ENCODE measurements around the gene GPR31. TPM values are rescaled to one million over a fixed set of nuclear protein-coding genes. Genes with fewer than 3 reads are reported as not detected.

GPR31 gene
- total RNA-seq, 1 experiment from 2014 or later, result not detected

DNA sequence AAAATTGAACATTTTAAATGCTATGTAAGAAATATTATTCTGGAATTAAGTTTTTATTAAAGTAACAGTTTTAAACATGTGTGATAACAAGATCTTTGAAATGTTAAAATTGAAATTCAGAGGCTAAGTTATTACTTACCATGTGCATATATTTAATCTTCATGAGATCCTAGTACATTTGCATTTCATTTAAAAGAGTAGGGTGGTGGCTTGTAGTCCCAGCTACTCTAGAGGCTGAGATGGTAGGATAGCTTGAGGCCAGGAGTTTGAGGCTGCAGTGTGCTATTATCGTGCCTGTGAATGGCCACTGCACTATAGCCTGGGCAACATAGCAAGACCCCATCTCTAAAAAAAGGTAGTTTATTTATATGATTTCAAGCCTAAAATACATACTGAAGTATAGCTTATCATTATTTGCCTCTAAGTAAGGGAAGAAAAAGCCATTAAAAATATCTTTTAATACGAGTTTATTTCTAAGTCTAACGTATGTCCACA lies 31.9 kb downstream of the GPR31 start:
- no peaks in the 10 kb centered on the region for H4K20me1 ChIP-seq (ENCODE audit: low read length)
- no peak overlapping the region for H2AFZ ChIP-seq (ENCODE audit: low read length)
- BruUV-seq (replicated peaks), result no TSS peak
- H3K9ac ChIP-seq (ENCODE audit: low read length), result no peak overlapping the region
- no peak for DNase-seq
- H3K4me2 ChIP-seq (ENCODE audit: low read length), result no peak overlapping the region
- no peaks in the 10 kb centered on the region for H3K79me2 ChIP-seq (ENCODE audit: low read length)
- ATAC-seq, result no peak
- POLR2A ChIA-PET (ENCODE audit: unreplicated experiment), result no interaction called here
- peaks cover 42% of the 10 kb centered on the region for H3K27me3 ChIP-seq (ENCODE audit: low read length)
- CTCF ChIA-PET, result no interaction called here
- H3F3A ChIP-seq (ENCODE audit: low read length, unreplicated experiment), result no peaks in the 10 kb centered on the region
- no peaks in the 10 kb centered on the region for H3K9me2 ChIP-seq (replicated peaks; ENCODE audit: low read length)
- TF ChIP-seq EZH2phosphoT487 (IDR thresholded peaks at IDR 0.05; ENCODE audit: borderline replicate concordance, low read length), result no peak
- TF ChIP-seq, protein P1, sequence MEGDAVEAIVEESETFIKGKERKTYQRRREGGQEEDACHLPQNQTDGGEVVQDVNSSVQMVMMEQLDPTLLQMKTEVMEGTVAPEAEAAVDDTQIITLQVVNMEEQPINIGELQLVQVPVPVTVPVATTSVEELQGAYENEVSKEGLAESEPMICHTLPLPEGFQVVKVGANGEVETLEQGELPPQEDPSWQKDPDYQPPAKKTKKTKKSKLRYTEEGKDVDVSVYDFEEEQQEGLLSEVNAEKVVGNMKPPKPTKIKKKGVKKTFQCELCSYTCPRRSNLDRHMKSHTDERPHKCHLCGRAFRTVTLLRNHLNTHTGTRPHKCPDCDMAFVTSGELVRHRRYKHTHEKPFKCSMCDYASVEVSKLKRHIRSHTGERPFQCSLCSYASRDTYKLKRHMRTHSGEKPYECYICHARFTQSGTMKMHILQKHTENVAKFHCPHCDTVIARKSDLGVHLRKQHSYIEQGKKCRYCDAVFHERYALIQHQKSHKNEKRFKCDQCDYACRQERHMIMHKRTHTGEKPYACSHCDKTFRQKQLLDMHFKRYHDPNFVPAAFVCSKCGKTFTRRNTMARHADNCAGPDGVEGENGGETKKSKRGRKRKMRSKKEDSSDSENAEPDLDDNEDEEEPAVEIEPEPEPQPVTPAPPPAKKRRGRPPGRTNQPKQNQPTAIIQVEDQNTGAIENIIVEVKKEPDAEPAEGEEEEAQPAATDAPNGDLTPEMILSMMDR (conservative IDR thresholded peaks at IDR 0.05; ENCODE audit: low read depth, low read length), result no peak
- no peaks in the 10 kb centered on the region for H3K9me3 ChIP-seq (ENCODE audit: low read length)
- no peaks in the 10 kb centered on the region for H3K4me1 ChIP-seq (ENCODE audit: insufficient read depth, low read length)
- intact Hi-C loops (cut with micrococcal nuclease), result no loop called here
- H3K4me3 ChIP-seq (ENCODE audit: low read length), result no peak overlapping the region
- H3K27ac ChIP-seq (ENCODE audit: low read length), result no peak overlapping the region
- no peaks in the 10 kb centered on the region for H3K36me3 ChIP-seq (ENCODE audit: low read depth, low read length)

DNA sequence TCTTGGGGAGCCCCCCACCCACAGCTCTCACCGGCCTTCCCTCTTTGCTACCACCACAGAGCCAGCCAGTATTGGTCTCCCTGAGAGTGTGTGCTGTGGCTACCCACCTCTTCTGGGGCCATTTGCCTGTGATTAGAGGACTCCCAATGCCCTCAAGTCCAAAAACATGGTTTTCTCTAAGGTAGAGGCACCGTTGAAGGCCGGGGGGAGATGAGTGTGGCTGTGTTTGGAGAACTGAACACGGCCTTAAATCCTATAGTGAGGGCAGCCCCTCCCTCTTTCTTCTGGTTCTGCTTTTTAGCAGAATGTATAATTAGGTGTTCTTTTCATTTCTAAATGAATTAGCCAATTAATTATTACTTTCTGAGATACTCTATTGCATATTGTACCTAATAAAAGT lies 32.4 kb downstream of the GPR31 start:
- intact Hi-C loops (cut with micrococcal nuclease), result no loop called here
- Histone ChIP-seq H3K79me2 (ENCODE audit: low read length) (no peaks in the 10 kb centered on the region), H3K4me2 (ENCODE audit: low read length) (no peak overlapping the region), H3K27ac (ENCODE audit: low read length) (no peak overlapping the region), H3K27me3 (ENCODE audit: low read length) (peaks cover 42% of the 10 kb centered on the region), H3K9ac (ENCODE audit: low read length) (no peak overlapping the region), H3K9me2 (replicated peaks; ENCODE audit: low read length) (no peaks in the 10 kb centered on the region), H3K36me3 (ENCODE audit: low read depth, low read length) (no peaks in the 10 kb centered on the region), H3K4me1 (ENCODE audit: insufficient read depth, low read length) (no peaks in the 10 kb centered on the region), H3F3A (ENCODE audit: low read length, unreplicated experiment) (no peaks in the 10 kb centered on the region), H4K20me1 (ENCODE audit: low read length) (no peaks in the 10 kb centered on the region), H3K9me3 (ENCODE audit: low read length) (no peaks in the 10 kb centered on the region), H2AFZ (ENCODE audit: low read length) (no peak overlapping the region), H3K4me3 (ENCODE audit: low read length) (no peak overlapping the region)
- DNase-seq (no peak), ATAC-seq (no peak)
- ChIA-PET CTCF (no interaction called here), POLR2A (ENCODE audit: unreplicated experiment) (no interaction called here)
- BruUV-seq (replicated peaks), result no TSS peak
- TF ChIP-seq, protein P1 (conservative IDR thresholded peaks at IDR 0.05; ENCODE audit: low read depth, low read length), result no peak
- TF ChIP-seq EZH2 (IDR thresholded peaks at IDR 0.05; ENCODE audit: low read length, unreplicated experiment) (no peak), EZH2phosphoT487 (IDR thresholded peaks at IDR 0.05; ENCODE audit: borderline replicate concordance, low read length) (no peak)

DNA sequence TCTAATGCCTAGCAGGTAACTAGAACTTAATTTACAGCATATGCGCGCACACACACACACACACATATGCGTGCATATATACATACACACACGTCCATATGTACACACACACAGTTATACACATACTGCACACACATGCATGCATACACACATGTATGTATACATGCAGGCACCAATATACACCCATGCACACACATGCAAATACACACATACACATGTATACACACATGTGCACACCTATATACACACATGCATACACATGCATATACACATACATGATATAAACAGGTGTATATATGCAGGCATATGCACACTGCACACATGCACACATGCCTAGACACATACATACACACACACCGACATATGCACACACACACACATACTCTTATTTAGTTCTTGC lies 33.0 kb downstream of the GPR31 start:
- no peak overlapping the region for H3K9ac ChIP-seq (ENCODE audit: low read length)
- H4K20me1 ChIP-seq (ENCODE audit: low read length), result no peaks in the 10 kb centered on the region
- DNase-seq, result no peak
- H2AFZ ChIP-seq (ENCODE audit: low read length), result no peak overlapping the region
- ChIA-PET POLR2A (ENCODE audit: unreplicated experiment) (no interaction called here), CTCF (no interaction called here)
- peaks cover 42% of the 10 kb centered on the region for H3K27me3 ChIP-seq (ENCODE audit: low read length)
- H3K36me3 ChIP-seq (ENCODE audit: low read depth, low read length), result no peaks in the 10 kb centered on the region
- TF ChIP-seq EZH2phosphoT487 (IDR thresholded peaks at IDR 0.05; ENCODE audit: borderline replicate concordance, low read length) (no peak), EZH2 (IDR thresholded peaks at IDR 0.05; ENCODE audit: low read length, unreplicated experiment) (no peak)
- TF ChIP-seq, protein P1 (conservative IDR thresholded peaks at IDR 0.05; ENCODE audit: low read depth, low read length), result no peak
- no peak for ATAC-seq
- H3K27ac ChIP-seq (ENCODE audit: low read length), result no peak overlapping the region
- BruUV-seq (replicated peaks), result no TSS peak
- no peaks in the 10 kb centered on the region for H3K4me1 ChIP-seq (ENCODE audit: insufficient read depth, low read length)
- no peaks in the 10 kb centered on the region for H3K9me2 ChIP-seq (replicated peaks; ENCODE audit: low read length)
- intact Hi-C loops (cut with micrococcal nuclease), result no loop called here
- H3K4me2 ChIP-seq (ENCODE audit: low read length), result no peak overlapping the region
- H3K79me2 ChIP-seq (ENCODE audit: low read length), result no peaks in the 10 kb centered on the region
- H3K9me3 ChIP-seq (ENCODE audit: low read length), result no peaks in the 10 kb centered on the region
- H3K4me3 ChIP-seq (ENCODE audit: low read length), result no peak overlapping the region
- H3F3A ChIP-seq (ENCODE audit: low read length, unreplicated experiment), result no peaks in the 10 kb centered on the region
